ENCODE data around the gene JARID2. TPM values are rescaled to one million over a fixed set of nuclear protein-coding genes. Genes with fewer than 3 reads are reported as not detected.

Gene JARID2
- total RNA-seq, 2 experiments from 2014 or later: 30.0 to 42.4 TPM

GRCh38 chr6:15437090-15437635 lies 191.3 kb downstream of the JARID2 start:
- Mint-ChIP-seq H3K9me3 (ENCODE audit: low read depth) (no peaks in the 10 kb centered on the region), H3K36me3 (peaks cover 12% of the 10 kb centered on the region), H3K27me3 (no peaks in the 10 kb centered on the region), H3K4me1 (peaks cover 90% of the 10 kb centered on the region), H3K27ac (peak overlapping the region; percentile 87), H3K4me3 (no peak overlapping the region)
- ATAC-seq (no peak), DNase-seq (no peak)
- CTCF ChIA-PET: interaction anchor here (1.8 to 2.4 kb wide), 2 partner anchors 15 to 726 kb away, joined by 4 to 14 read pairs; no protein-coding TSS in a partner anchor

GRCh38 chr6:15439410-15440025 lies 193.6 kb downstream of the JARID2 start:
- DNase-seq (no peak), ATAC-seq (peak; percentile 37)
- peak overlapping the region; percentile 46 for H3K4me3 Mint-ChIP-seq
- H3K27ac Mint-ChIP-seq: peak overlapping the region; percentile 87
- CTCF ChIA-PET: interaction anchor here (0.8 to 2.8 kb wide), 10 partner anchors 9 to 192 kb away, joined by 3 to 14 read pairs (median 5); no protein-coding TSS in a partner anchor
- peaks cover 84% of the 10 kb centered on the region for H3K4me1 Mint-ChIP-seq
- H3K36me3 Mint-ChIP-seq: peaks cover 8% of the 10 kb centered on the region
- no peaks in the 10 kb centered on the region for H3K9me3 Mint-ChIP-seq (ENCODE audit: low read depth)
- H3K27me3 Mint-ChIP-seq: no peaks in the 10 kb centered on the region

GRCh38 chr6:15440040-15440439 lies 194.2 kb downstream of the JARID2 start:
- H3K36me3 Mint-ChIP-seq: peaks cover 5% of the 10 kb centered on the region
- CTCF ChIA-PET: interaction anchor here (0.9 to 3.0 kb wide), 12 partner anchors 9 to 193 kb away, joined by 3 to 12 read pairs (median 5); no protein-coding TSS in a partner anchor

GRCh38 chr6:15441215-15441868 lies 195.5 kb downstream of the JARID2 start:
- peak overlapping the region; percentile 31 for H3K27ac Mint-ChIP-seq
- H3K9me3 Mint-ChIP-seq (ENCODE audit: low read depth): no peaks in the 10 kb centered on the region
- peaks cover 76% of the 10 kb centered on the region for H3K4me1 Mint-ChIP-seq
- no peaks in the 10 kb centered on the region for H3K27me3 Mint-ChIP-seq
- no peak overlapping the region for H3K4me3 Mint-ChIP-seq
- ATAC-seq: peak; percentile 37
- H3K36me3 Mint-ChIP-seq: peaks cover 2% of the 10 kb centered on the region
- CTCF ChIA-PET: interaction anchor here (0.7 to 3.0 kb wide), 18 partner anchors 7 to 486 kb away, joined by 3 to 12 read pairs (median 4); no protein-coding TSS in a partner anchor
- DNase-seq: no peak

More at GRCh38 chr6:15440040-15440439, 194.2 kb downstream of the JARID2 start:
- Mint-ChIP-seq H3K27ac (peak overlapping the region; percentile 87), H3K27me3 (no peaks in the 10 kb centered on the region), H3K4me1 (peaks cover 84% of the 10 kb centered on the region), H3K9me3 (ENCODE audit: low read depth) (no peaks in the 10 kb centered on the region), H3K4me3 (no peak overlapping the region)
- ATAC-seq (no peak), DNase-seq (no peak)

GRCh38 chr6:15441981-15442380 lies 196.1 kb downstream of the JARID2 start:
- Mint-ChIP-seq H3K9me3 (ENCODE audit: low read depth) (no peaks in the 10 kb centered on the region), H3K36me3 (no peaks in the 10 kb centered on the region), H3K27me3 (no peaks in the 10 kb centered on the region), H3K4me1 (peaks cover 72% of the 10 kb centered on the region), H3K27ac (no peak overlapping the region), H3K4me3 (no peak overlapping the region)
- CTCF ChIA-PET: interaction anchor here (1.2 to 3.0 kb wide), 6 partner anchors 16 to 186 kb away, joined by 3 to 12 read pairs (median 9); no protein-coding TSS in a partner anchor
- DNase-seq (no peak), ATAC-seq (no peak)

- CTCF ChIA-PET: interaction anchor here (1.2 to 3.0 kb wide), 6 partner anchors 15 to 189 kb away, joined by 3 to 12 read pairs (median 9); no protein-coding TSS in a partner anchor
- Mint-ChIP-seq H3K27ac (no peak overlapping the region), H3K27me3 (no peaks in the 10 kb centered on the region), H3K36me3 (no peaks in the 10 kb centered on the region), H3K4me3 (no peak overlapping the region), H3K4me1 (peaks cover 70% of the 10 kb centered on the region), H3K9me3 (ENCODE audit: low read depth) (no peaks in the 10 kb centered on the region)
- no peak for ATAC-seq
- no peak for DNase-seq
These were observed 196.6 kb downstream of the JARID2 start for GRCh38 chr6:15442467-15442866.

- Mint-ChIP-seq H3K9me3 (ENCODE audit: low read depth) (no peaks in the 10 kb centered on the region), H3K27me3 (no peaks in the 10 kb centered on the region), H3K4me1 (peaks cover 68% of the 10 kb centered on the region), H3K27ac (no peak overlapping the region), H3K4me3 (no peak overlapping the region), H3K36me3 (no peaks in the 10 kb centered on the region)
- ATAC-seq: no peak
- DNase-seq: no peak
- CTCF ChIA-PET: interaction anchor here (1.2 to 3.0 kb wide), 5 partner anchors 22 to 190 kb away, joined by 3 to 11 read pairs (median 3); no protein-coding TSS in a partner anchor
These were observed 197.4 kb downstream of the JARID2 start for GRCh38 chr6:15443119-15443830.

GRCh38 chr6:15444081-15444731 lies 198.3 kb downstream of the JARID2 start:
- ATAC-seq (no peak), DNase-seq (no peak)
- Mint-ChIP-seq H3K4me3 (no peak overlapping the region), H3K27ac (peak overlapping the region; percentile 3), H3K27me3 (no peaks in the 10 kb centered on the region), H3K9me3 (ENCODE audit: low read depth) (no peaks in the 10 kb centered on the region), H3K36me3 (no peaks in the 10 kb centered on the region), H3K4me1 (peaks cover 60% of the 10 kb centered on the region)
- CTCF ChIA-PET: interaction anchor here (0.6 to 2.4 kb wide), 4 partner anchors 12 to 160 kb away, joined by 3 to 9 read pairs (median 3); no protein-coding TSS in a partner anchor

GRCh38 chr6:15444881-15445280 lies 199.0 kb downstream of the JARID2 start:
- Mint-ChIP-seq H3K4me3 (no peak overlapping the region), H3K9me3 (ENCODE audit: low read depth) (no peaks in the 10 kb centered on the region), H3K27me3 (no peaks in the 10 kb centered on the region), H3K36me3 (no peaks in the 10 kb centered on the region), H3K4me1 (peaks cover 56% of the 10 kb centered on the region), H3K27ac (no peak overlapping the region)
- CTCF ChIA-PET: interaction anchor here (0.6 to 2.4 kb wide), 4 partner anchors 12 to 160 kb away, joined by 3 to 9 read pairs (median 3); no protein-coding TSS in a partner anchor
- DNase-seq (no peak), ATAC-seq (no peak)

GRCh38 chr6:15447546-15448267 lies 201.8 kb downstream of the JARID2 start:
- CTCF ChIA-PET: interaction anchor here (2.5 kb wide), 1 partner anchor 8 kb away, joined by 11 read pairs; no protein-coding TSS in a partner anchor
- Mint-ChIP-seq H3K9me3 (ENCODE audit: low read depth) (no peaks in the 10 kb centered on the region), H3K27ac (no peak overlapping the region)

GRCh38 chr6:15449011-15449410 lies 203.1 kb downstream of the JARID2 start:
- Mint-ChIP-seq H3K27me3 (no peaks in the 10 kb centered on the region), H3K4me1 (peaks cover 62% of the 10 kb centered on the region), H3K4me3 (no peak overlapping the region), H3K36me3 (peaks cover 27% of the 10 kb centered on the region), H3K27ac (peak overlapping the region; percentile 31), H3K9me3 (ENCODE audit: low read depth) (no peaks in the 10 kb centered on the region)
- CTCF ChIA-PET: interaction anchor here (0.6 to 2.5 kb wide), 2 partner anchors 9 to 252 kb away, joined by 3 to 11 read pairs; no protein-coding TSS in a partner anchor
- ATAC-seq (no peak), DNase-seq (no peak)

More at GRCh38 chr6:15447546-15448267, 201.8 kb downstream of the JARID2 start:
- H3K4me1 Mint-ChIP-seq: peaks cover 60% of the 10 kb centered on the region
- ATAC-seq (no peak), DNase-seq (no peak)
- H3K4me3 Mint-ChIP-seq: no peak overlapping the region
- no peaks in the 10 kb centered on the region for H3K27me3 Mint-ChIP-seq
- H3K36me3 Mint-ChIP-seq: peaks cover 15% of the 10 kb centered on the region

GRCh38 chr6:15451738-15452137 lies 205.9 kb downstream of the JARID2 start:
- Mint-ChIP-seq H3K27me3 (no peaks in the 10 kb centered on the region), H3K4me1 (peaks cover 55% of the 10 kb centered on the region), H3K4me3 (peak overlapping the region; percentile 72), H3K36me3 (peaks cover 38% of the 10 kb centered on the region), H3K9me3 (ENCODE audit: low read depth) (no peaks in the 10 kb centered on the region), H3K27ac (peak overlapping the region; percentile 90)
- DNase-seq (no peak), ATAC-seq (no peak)
- CTCF ChIA-PET: interaction anchor here (0.9 kb wide), 1 partner anchor 11 kb away, joined by 3 read pairs; no protein-coding TSS in a partner anchor
